SK-N-SH (cell line): ENCODE results near the gene NUDCD3.

Experiments used
- CHD2 ChIP-seq: fragments of 150-350 bp; IDR thresholded peaks from 2 replicates; pipeline ENCODE4 v1.6.1; 2018; ENCODE audit warnings: low read length; ENCODE audit not compliant: partially characterized antibody
- ELF1 ChIP-seq: IDR thresholded peaks from 2 replicates; pipeline ENCODE4 v1.4.0; 2012
- EP300 ChIP-seq, 2 experiments: IDR thresholded peaks; 2 replicates each; pipeline versions ENCODE4 v1.4.0 to v1.6.1; 2012; ENCODE audit warnings: borderline replicate concordance in 1 of 2, low read depth in 1 of 2, low read length in 1 of 2
- FOXJ3 ChIP-seq: sonication (generic); formaldehyde crosslinking; IDR thresholded peaks from 2 replicates; pipeline ENCODE4 v1.5.1; 2020; ENCODE audit warnings: mild to moderate bottlenecking, missing genetic modification reagents
- GABPA ChIP-seq: IDR thresholded peaks from 2 replicates; pipeline ENCODE4 v1.4.0; 2012; ENCODE audit warnings: low read depth, mild to moderate bottlenecking
- MEF2A ChIP-seq: IDR thresholded peaks from 2 replicates; pipeline ENCODE4 v1.4.0; 2012; ENCODE audit warnings: low read depth, borderline replicate concordance
- MXI1 ChIP-seq: IDR thresholded peaks from 2 replicates; pipeline ENCODE4 v1.6.1; 2012; ENCODE audit warnings: mild to moderate bottlenecking, low read depth, low read length, improper control_type of control experiment
- POLR2AphosphoS5 ChIP-seq: IDR thresholded peaks from 2 replicates; pipeline ENCODE4 v1.6.1; 2012; ENCODE audit warnings: low read depth, low read length
- RAD21 ChIP-seq: IDR thresholded peaks from 2 replicates; pipeline ENCODE4 v1.6.1; 2012; ENCODE audit warnings: mild to moderate bottlenecking, low read length
- RFX5 ChIP-seq: IDR thresholded peaks from 2 replicates; pipeline ENCODE4 v1.6.1; 2012; ENCODE audit warnings: mild to moderate bottlenecking, improper control_type of control experiment, low read length
- TF ChIP-seq, protein P1 (sequence below): fragments of 200-600 bp; sonication (generic); IDR thresholded peaks from 2 replicates; pipeline ENCODE4 v1.6.1; 2017; ENCODE audit warnings: antibody characterized with exemption, mild to moderate bottlenecking, moderate library complexity
- TF ChIP-seq, protein P2 (sequence below): IDR thresholded peaks from 2 replicates; pipeline ENCODE4 v1.4.0; 2012; ENCODE audit warnings: low read depth

DNA sequence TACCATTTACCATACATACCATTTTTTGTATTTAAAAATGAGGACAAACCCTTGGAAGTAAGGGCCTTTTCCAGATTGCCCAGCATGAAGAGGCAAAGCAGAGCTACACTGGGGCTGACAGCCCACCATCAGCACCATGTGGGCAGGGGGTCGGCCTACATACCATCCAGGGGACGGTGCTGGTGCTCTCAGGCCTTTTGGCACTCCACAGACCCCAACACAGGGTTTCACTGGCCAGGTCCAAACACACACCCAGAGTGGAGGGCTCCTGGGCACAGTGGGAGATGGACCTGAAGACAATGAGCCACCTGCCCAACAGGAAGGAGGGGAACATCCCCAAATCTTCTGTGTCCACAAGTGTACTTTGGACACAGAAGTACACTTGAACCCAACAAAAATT lies 95.8 kb downstream of the NUDCD3 start:
- TF ChIP-seq GABPA (no peak), RAD21 (no peak), ELF1 (no peak), EP300 (IDR thresholded peaks at IDR 0.05; ENCODE audit: borderline replicate concordance in 1 of 2, low read depth in 1 of 2, low read length in 1 of 2) (no peak), POLR2AphosphoS5 (no peak), RFX5 (no peak), CHD2 (no peak), FOXJ3 (no peak), MEF2A (no peak), MXI1 (no peak)
- TF ChIP-seq, protein P1, sequence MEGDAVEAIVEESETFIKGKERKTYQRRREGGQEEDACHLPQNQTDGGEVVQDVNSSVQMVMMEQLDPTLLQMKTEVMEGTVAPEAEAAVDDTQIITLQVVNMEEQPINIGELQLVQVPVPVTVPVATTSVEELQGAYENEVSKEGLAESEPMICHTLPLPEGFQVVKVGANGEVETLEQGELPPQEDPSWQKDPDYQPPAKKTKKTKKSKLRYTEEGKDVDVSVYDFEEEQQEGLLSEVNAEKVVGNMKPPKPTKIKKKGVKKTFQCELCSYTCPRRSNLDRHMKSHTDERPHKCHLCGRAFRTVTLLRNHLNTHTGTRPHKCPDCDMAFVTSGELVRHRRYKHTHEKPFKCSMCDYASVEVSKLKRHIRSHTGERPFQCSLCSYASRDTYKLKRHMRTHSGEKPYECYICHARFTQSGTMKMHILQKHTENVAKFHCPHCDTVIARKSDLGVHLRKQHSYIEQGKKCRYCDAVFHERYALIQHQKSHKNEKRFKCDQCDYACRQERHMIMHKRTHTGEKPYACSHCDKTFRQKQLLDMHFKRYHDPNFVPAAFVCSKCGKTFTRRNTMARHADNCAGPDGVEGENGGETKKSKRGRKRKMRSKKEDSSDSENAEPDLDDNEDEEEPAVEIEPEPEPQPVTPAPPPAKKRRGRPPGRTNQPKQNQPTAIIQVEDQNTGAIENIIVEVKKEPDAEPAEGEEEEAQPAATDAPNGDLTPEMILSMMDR, result no peak
- TF ChIP-seq, protein P2, sequence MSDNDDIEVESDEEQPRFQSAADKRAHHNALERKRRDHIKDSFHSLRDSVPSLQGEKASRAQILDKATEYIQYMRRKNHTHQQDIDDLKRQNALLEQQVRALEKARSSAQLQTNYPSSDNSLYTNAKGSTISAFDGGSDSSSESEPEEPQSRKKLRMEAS, result no peak
